Myocyte (in vitro differentiated cells): ENCODE measurements around the gene STUM. TPM values are rescaled to one million over a fixed set of nuclear protein-coding genes. Genes with fewer than 3 reads are reported as not detected.
A peak's percentile ranks its signal among the peaks of the same experiment; 100 is the strongest.
"Not testable (repeated sequence)": the region's sequence is repeated elsewhere in the genome, so short reads cannot be mapped to it uniquely, and the experiment has no call there.

Source experiments
- DNase-seq: peaks from one replicate; pipeline ENCODE4 v3.0.0-alpha.2; 2012; ENCODE audit warnings: low read depth
- total RNA-seq: library from RNA; depleted of rRNA; stranded (reverse); fragments of >200 nt; gene quantifications from 2 replicates; pipeline ENCODE4 v1.2.3, GENCODE V29; 2014

Gene STUM
- total RNA-seq, 1 donor from 2014 or later = 0.16 TPM

- DNase-seq = peak; percentile 52
These were observed 88.8 kb downstream of the STUM start for GRCh38 chr1:226637147-226637935.

GRCh38 chr1:226638001-226638601 is 89.5 kb downstream of the STUM start:
- DNase-seq = no peak

GRCh38 chr1:226638608-226639007 is 90.0 kb downstream of the STUM start:
- no peak for DNase-seq

GRCh38 chr1:226639206-226639605 is 90.6 kb downstream of the STUM start:
- not testable (repeated sequence) for DNase-seq

- no peak for DNase-seq
These were observed 91.1 kb downstream of the STUM start for GRCh38 chr1:226639631-226640061.

- DNase-seq = peak; percentile 84
These were observed 92.0 kb downstream of the STUM start for GRCh38 chr1:226640321-226641136.

GRCh38 chr1:226641671-226642231 is 93.2 kb downstream of the STUM start:
- no peak for DNase-seq

- DNase-seq = no peak
These were observed 93.9 kb downstream of the STUM start for GRCh38 chr1:226642421-226642820.

GRCh38 chr1:226643177-226643576 is 94.6 kb downstream of the STUM start:
- DNase-seq = peak; percentile 61

- no peak for DNase-seq
These were observed 95.3 kb downstream of the STUM start for GRCh38 chr1:226643611-226644540.

GRCh38 chr1:226644541-226645176 is 96.1 kb downstream of the STUM start:
- DNase-seq = no peak

- no peak for DNase-seq
These were observed 96.9 kb downstream of the STUM start for GRCh38 chr1:226645279-226645976.

GRCh38 chr1:226646026-226646869 is 97.7 kb downstream of the STUM start:
- DNase-seq = no peak

GRCh38 chr1:226646870-226647449 is 98.4 kb downstream of the STUM start:
- no peak for DNase-seq

- DNase-seq = no peak
These were observed 99.2 kb downstream of the STUM start for GRCh38 chr1:226647719-226648118.

GRCh38 chr1:226648421-226648820 is 99.9 kb downstream of the STUM start:
- no peak for DNase-seq

GRCh38 chr1:226649244-226649643 is 100.7 kb downstream of the STUM start:
- no peak for DNase-seq

GRCh38 chr1:226649780-226650179 is 101.2 kb downstream of the STUM start:
- no peak for DNase-seq
